ENCODE results near the gene CASR. TPM values are rescaled to one million over a fixed set of nuclear protein-coding genes. Genes with fewer than 3 reads are reported as not detected.
"Not testable (repeated sequence)": the region's sequence is repeated elsewhere in the genome, so short reads cannot be mapped to it uniquely, and the experiment has no call there.

CASR gene
- total RNA-seq, 2 donors from 2014 or later, result 1.2 TPM; not detected in 1

DNA sequence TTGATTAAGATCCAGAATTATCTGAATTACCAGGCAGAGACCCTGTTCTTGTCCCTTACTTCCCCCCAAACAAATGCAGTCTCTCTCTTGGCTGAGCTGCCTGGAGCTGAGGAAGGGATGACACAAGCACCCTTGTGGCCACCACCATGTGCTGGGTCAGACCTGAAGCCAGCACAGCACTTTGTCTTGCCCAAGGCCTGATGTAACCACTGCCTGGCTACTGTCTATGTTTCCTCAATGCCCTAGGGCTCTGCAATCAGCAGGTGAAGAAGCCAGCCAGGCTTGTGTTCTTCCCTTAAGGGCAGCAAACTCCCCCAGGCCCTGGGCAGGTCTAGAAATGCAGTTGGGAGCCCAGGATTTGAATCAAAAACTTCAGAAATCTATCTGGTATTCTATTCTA, 15.8 kb upstream of the CASR start:
- H3K27ac ChIP-seq, result no peak overlapping the region
- no peaks in the 10 kb centered on the region for H3K36me3 ChIP-seq
- H3K4me3 ChIP-seq, result no peak overlapping the region
- TF ChIP-seq, protein P1, sequence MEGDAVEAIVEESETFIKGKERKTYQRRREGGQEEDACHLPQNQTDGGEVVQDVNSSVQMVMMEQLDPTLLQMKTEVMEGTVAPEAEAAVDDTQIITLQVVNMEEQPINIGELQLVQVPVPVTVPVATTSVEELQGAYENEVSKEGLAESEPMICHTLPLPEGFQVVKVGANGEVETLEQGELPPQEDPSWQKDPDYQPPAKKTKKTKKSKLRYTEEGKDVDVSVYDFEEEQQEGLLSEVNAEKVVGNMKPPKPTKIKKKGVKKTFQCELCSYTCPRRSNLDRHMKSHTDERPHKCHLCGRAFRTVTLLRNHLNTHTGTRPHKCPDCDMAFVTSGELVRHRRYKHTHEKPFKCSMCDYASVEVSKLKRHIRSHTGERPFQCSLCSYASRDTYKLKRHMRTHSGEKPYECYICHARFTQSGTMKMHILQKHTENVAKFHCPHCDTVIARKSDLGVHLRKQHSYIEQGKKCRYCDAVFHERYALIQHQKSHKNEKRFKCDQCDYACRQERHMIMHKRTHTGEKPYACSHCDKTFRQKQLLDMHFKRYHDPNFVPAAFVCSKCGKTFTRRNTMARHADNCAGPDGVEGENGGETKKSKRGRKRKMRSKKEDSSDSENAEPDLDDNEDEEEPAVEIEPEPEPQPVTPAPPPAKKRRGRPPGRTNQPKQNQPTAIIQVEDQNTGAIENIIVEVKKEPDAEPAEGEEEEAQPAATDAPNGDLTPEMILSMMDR (IDR thresholded peaks at IDR 0.05), result no peak
- TF ChIP-seq POLR2AphosphoS5 (IDR thresholded peaks at IDR 0.05) (no peak), POLR2A (IDR thresholded peaks at IDR 0.05) (no peak)
- DNase-seq (ENCODE audit: low spot score), result no peak
- no peaks in the 10 kb centered on the region for H3K4me1 ChIP-seq (replicated peaks)
- intact Hi-C loops (cut with DNase I), result no loop called here
- no peaks in the 10 kb centered on the region for H3K27me3 ChIP-seq (replicated peaks; ENCODE audit: insufficient read depth)
- H3K9me3 ChIP-seq, result no peaks in the 10 kb centered on the region

DNA sequence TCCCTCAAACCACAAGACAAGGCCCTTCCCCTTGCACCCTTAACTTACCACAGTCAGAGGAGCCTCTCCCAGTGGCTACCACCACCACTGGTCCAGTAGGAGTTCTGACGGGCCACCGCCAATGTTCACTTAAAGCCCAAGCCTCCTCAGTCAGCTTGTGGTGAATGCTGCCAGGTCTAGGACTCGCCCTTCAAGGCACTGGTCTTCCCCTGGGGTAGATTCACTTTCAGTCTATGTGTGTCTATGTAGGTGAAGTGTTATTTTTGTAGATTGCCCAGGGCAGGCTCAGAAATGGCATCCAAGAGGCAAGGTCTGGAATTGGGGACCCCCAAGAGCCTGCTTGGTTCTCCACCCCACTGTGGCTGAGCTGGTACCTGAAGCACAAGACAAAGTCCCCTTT, 15.4 kb upstream of the CASR start:
- H3K27me3 ChIP-seq (replicated peaks; ENCODE audit: insufficient read depth), result no peaks in the 10 kb centered on the region
- H3K4me3 ChIP-seq, result no peak overlapping the region
- no peaks in the 10 kb centered on the region for H3K9me3 ChIP-seq
- WGBS, result 89% methylated on average over 3 of the region's 3 CpGs
- TF ChIP-seq POLR2A (IDR thresholded peaks at IDR 0.05) (no peak), POLR2AphosphoS5 (IDR thresholded peaks at IDR 0.05) (no peak)
- TF ChIP-seq, protein P1 (IDR thresholded peaks at IDR 0.05), result no peak
- H3K36me3 ChIP-seq, result no peaks in the 10 kb centered on the region
- intact Hi-C loops (cut with DNase I), result no loop called here
- no peaks in the 10 kb centered on the region for H3K4me1 ChIP-seq (replicated peaks)
- no peak for DNase-seq (ENCODE audit: low spot score)
- H3K27ac ChIP-seq, result no peak overlapping the region

DNA sequence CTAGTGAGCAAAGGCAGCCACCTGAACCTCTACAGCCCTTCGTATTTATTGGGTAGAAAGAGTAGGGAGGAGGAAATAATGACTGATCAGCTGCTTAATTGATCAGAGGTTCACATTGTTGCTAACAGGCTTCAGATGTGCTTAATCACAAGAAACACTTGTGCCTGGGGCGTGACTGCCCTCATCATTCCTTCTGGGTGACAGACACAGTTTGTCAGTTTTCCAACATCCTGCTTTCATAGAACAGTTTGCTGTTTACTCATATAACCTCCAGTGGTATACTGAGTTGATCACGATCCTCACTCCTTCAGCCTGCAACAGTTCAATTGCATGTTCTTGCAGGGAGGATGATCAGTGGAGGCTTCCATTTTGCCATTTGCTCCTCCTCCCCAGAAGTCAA, 13.6 kb upstream of the CASR start:
- TF ChIP-seq, protein P1 (IDR thresholded peaks at IDR 0.05), result no peak
- no peak for TF ChIP-seq POLR2AphosphoS5 (IDR thresholded peaks at IDR 0.05)
- no peak for TF ChIP-seq POLR2A (IDR thresholded peaks at IDR 0.05)
- intact Hi-C loops (cut with DNase I), result no loop called here
- no peaks in the 10 kb centered on the region for H3K4me1 ChIP-seq (replicated peaks)
- H3K27ac ChIP-seq, result no peak overlapping the region
- no peak for DNase-seq (ENCODE audit: low spot score)
- no peaks in the 10 kb centered on the region for H3K36me3 ChIP-seq
- H3K9me3 ChIP-seq, result no peaks in the 10 kb centered on the region
- 86% methylated on average over 3 of the region's 3 CpGs for WGBS
- H3K4me3 ChIP-seq, result no peak overlapping the region
- H3K27me3 ChIP-seq (replicated peaks; ENCODE audit: insufficient read depth), result no peaks in the 10 kb centered on the region

DNA sequence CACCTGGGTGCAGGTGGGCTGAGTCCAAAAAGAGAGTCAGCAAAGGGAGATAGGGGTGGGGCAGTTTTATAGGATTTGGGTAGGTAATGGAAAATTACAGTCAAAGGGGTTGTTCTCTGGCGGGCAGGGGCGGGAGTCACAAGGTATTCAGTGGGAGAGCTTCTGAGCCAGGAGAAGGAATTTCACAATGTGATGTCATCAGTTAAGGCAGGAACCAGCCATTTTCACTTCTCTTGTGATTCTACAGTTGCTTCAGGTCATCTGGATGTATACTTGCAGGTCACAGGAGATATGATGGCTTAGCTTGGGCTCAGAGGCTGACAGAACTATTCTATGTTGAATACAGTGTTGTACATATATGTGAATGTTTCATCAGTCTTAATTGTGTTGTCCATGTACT, 12.1 kb upstream of the CASR start:
- intact Hi-C loops (cut with DNase I); H3K9me3 ChIP-seq; H3K4me3 ChIP-seq; H3K36me3 ChIP-seq; DNase-seq (ENCODE audit: low spot score); H3K27me3 ChIP-seq (replicated peaks; ENCODE audit: insufficient read depth); H3K4me1 ChIP-seq (replicated peaks); H3K27ac ChIP-seq: not testable (repeated sequence)
- whole genome bisulfite sequencing, result 81% methylated on average over 2 of the region's 2 CpGs

DNA sequence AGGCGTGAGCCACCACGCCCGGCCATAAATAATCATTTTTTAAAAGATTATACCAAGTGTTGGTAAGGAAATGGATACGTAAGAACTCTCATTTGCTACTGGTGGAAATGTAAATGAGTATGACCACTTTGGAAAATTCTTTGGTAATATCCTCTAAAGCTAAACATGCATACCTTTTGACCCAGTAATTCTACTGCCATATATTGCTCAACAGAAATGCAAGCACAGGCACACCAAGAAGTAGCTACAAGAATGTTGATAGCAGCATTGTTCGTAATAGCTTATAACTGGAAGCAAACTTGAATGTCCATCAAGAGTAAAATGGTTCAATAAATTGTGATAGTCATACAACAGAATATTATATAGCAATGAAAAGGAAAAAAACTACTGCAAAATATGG, 4.8 kb upstream of the CASR start:
- intact Hi-C loops (cut with DNase I), result no loop called here
- no peak for TF ChIP-seq POLR2AphosphoS5 (IDR thresholded peaks at IDR 0.05)
- TF ChIP-seq POLR2A (IDR thresholded peaks at IDR 0.05), result no peak
- TF ChIP-seq, protein P1 (IDR thresholded peaks at IDR 0.05), result no peak
- Histone ChIP-seq H3K27me3 (replicated peaks; ENCODE audit: insufficient read depth) (peaks cover 3% of the 10 kb centered on the region), H3K4me3 (no peak overlapping the region), H3K36me3 (no peaks in the 10 kb centered on the region), H3K4me1 (replicated peaks) (no peaks in the 10 kb centered on the region), H3K9me3 (no peaks in the 10 kb centered on the region), H3K27ac (no peak overlapping the region)
- 94% methylated on average over 5 of the region's 5 CpGs for WGBS
- DNase-seq (ENCODE audit: low spot score), result no peak
